ENCODE data around the gene L3MBTL4. TPM values are rescaled to one million over a fixed set of nuclear protein-coding genes. Genes with fewer than 3 reads are reported as not detected.

Gene L3MBTL4
- polyA plus RNA-seq, 1 of the 3 experiments (the other 2 are of a cell fraction) = 0.02 TPM

DNA sequence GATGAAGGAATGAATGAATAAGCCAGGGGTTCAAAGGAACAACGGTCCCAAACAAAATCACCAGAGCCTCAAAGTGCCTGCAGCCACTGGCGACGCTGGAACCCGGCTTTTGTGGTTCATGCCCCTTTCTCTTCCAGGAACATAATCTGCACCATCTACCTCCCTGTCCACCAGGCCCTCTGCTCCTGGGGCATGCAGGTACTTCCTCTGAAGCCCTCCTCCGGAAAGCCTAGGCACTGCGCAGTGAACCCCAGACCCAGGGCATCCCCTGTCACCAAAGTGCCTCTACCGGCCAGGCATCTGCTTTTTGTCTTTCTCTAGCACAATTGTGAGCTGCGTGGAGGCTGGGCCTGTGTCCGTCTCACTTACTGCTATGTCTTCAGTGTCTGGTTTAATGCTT lies 420.8 kb downstream of the L3MBTL4 start:
- Histone ChIP-seq H3K79me2 (ENCODE audit: insufficient read depth) (no peaks in the 10 kb centered on the region), H3K36me3 (replicated peaks in 1 of 2; ENCODE audit: control insufficient read depth in 1 of 2, insufficient read depth in 2 of 2, low read length in 1 of 2) (no peaks in the 10 kb centered on the region), H3K9ac (no peak overlapping the region), H3K9me2 (no peaks in the 10 kb centered on the region), H3K9me3 (no peaks in the 10 kb centered on the region), H2AFZ (ENCODE audit: low read depth) (no peak overlapping the region), H4K20me1 (ENCODE audit: insufficient read depth) (no peaks in the 10 kb centered on the region), H3F3A (replicated peaks; ENCODE audit: insufficient read depth) (no peaks in the 10 kb centered on the region), H3K27ac (ENCODE audit: low read depth in 2 of 2, low read length in 1 of 2) (no peak overlapping the region), H3K27me3 (ENCODE audit: insufficient read depth) (peaks cover 10% of the 10 kb centered on the region; the same call in 1 of the 2 replicates), H3K4me1 (ENCODE audit: control insufficient read depth in 1 of 2, insufficient read depth in 2 of 2, low read depth in 1 of 2, low read length in 1 of 2) (no peaks in the 10 kb centered on the region; a peak in 1 of 4 replicates), H3K4me3 (ENCODE audit: low read depth in 2 of 2, low read length in 1 of 2) (no peak overlapping the region), H3K4me2 (no peak overlapping the region)
- ChIA-PET CTCF (no interaction called here), POLR2A (no interaction called here)
- TF ChIP-seq, protein P1, sequence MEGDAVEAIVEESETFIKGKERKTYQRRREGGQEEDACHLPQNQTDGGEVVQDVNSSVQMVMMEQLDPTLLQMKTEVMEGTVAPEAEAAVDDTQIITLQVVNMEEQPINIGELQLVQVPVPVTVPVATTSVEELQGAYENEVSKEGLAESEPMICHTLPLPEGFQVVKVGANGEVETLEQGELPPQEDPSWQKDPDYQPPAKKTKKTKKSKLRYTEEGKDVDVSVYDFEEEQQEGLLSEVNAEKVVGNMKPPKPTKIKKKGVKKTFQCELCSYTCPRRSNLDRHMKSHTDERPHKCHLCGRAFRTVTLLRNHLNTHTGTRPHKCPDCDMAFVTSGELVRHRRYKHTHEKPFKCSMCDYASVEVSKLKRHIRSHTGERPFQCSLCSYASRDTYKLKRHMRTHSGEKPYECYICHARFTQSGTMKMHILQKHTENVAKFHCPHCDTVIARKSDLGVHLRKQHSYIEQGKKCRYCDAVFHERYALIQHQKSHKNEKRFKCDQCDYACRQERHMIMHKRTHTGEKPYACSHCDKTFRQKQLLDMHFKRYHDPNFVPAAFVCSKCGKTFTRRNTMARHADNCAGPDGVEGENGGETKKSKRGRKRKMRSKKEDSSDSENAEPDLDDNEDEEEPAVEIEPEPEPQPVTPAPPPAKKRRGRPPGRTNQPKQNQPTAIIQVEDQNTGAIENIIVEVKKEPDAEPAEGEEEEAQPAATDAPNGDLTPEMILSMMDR (IDR thresholded peaks at IDR 0.05) = no peak
- no peak for TF ChIP-seq FOXM1 (IDR thresholded peaks at IDR 0.05; ENCODE audit: low read depth)
- no peak for TF ChIP-seq TEAD4 (IDR thresholded peaks at IDR 0.05; ENCODE audit: borderline replicate concordance, insufficient read depth)
- no peak for TF ChIP-seq NFIC (IDR thresholded peaks at IDR 0.05; ENCODE audit: borderline replicate concordance)
- TF ChIP-seq MXI1 (IDR thresholded peaks at IDR 0.05; ENCODE audit: low read depth, low read length) = no peak
- TF ChIP-seq EP300 (IDR thresholded peaks at IDR 0.05; ENCODE audit: borderline replicate concordance in 1 of 2, low read depth in 1 of 2, low read length in 1 of 2) = no peak
- TF ChIP-seq MEF2A (IDR thresholded peaks at IDR 0.05; ENCODE audit: borderline replicate concordance, low read depth) = no peak
- TF ChIP-seq, protein P2, sequence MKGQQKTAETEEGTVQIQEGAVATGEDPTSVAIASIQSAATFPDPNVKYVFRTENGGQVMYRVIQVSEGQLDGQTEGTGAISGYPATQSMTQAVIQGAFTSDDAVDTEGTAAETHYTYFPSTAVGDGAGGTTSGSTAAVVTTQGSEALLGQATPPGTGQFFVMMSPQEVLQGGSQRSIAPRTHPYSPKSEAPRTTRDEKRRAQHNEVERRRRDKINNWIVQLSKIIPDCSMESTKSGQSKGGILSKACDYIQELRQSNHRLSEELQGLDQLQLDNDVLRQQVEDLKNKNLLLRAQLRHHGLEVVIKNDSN (IDR thresholded peaks at IDR 0.05; ENCODE audit: borderline replicate concordance, low read depth) = no peak
- TF ChIP-seq RFX5 (IDR thresholded peaks at IDR 0.05; ENCODE audit: low read length) = no peak
- no peak for TF ChIP-seq YY1 (IDR thresholded peaks at IDR 0.05; ENCODE audit: low read depth)
- TF ChIP-seq TAF1 (IDR thresholded peaks at IDR 0.05; ENCODE audit: borderline replicate concordance, low read depth, low read length) = no peak
- no peak for TF ChIP-seq TCF12 (IDR thresholded peaks at IDR 0.05)
- TF ChIP-seq RAD21 (IDR thresholded peaks at IDR 0.05; ENCODE audit: low read length) = no peak
- TF ChIP-seq, protein P3, sequence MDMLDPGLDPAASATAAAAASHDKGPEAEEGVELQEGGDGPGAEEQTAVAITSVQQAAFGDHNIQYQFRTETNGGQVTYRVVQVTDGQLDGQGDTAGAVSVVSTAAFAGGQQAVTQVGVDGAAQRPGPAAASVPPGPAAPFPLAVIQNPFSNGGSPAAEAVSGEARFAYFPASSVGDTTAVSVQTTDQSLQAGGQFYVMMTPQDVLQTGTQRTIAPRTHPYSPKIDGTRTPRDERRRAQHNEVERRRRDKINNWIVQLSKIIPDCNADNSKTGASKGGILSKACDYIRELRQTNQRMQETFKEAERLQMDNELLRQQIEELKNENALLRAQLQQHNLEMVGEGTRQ (IDR thresholded peaks at IDR 0.05; ENCODE audit: borderline replicate concordance, low read depth, low read length) = no peak
- TF ChIP-seq SIN3A (IDR thresholded peaks at IDR 0.05; ENCODE audit: borderline replicate concordance, low read depth, low read length) = no peak
- TF ChIP-seq, protein P4, sequence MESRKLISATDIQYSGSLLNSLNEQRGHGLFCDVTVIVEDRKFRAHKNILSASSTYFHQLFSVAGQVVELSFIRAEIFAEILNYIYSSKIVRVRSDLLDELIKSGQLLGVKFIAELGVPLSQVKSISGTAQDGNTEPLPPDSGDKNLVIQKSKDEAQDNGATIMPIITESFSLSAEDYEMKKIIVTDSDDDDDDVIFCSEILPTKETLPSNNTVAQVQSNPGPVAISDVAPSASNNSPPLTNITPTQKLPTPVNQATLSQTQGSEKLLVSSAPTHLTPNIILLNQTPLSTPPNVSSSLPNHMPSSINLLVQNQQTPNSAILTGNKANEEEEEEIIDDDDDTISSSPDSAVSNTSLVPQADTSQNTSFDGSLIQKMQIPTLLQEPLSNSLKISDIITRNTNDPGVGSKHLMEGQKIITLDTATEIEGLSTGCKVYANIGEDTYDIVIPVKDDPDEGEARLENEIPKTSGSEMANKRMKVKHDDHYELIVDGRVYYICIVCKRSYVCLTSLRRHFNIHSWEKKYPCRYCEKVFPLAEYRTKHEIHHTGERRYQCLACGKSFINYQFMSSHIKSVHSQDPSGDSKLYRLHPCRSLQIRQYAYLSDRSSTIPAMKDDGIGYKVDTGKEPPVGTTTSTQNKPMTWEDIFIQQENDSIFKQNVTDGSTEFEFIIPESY (IDR thresholded peaks at IDR 0.05; ENCODE audit: borderline replicate concordance, low read depth) = no peak
- no peak for TF ChIP-seq GATA2 (CRISPR knock-in tag; IDR thresholded peaks at IDR 0.05)
- WGBS (ENCODE audit: low lambda C conversion rate) = 59% methylated on average over 9 of the region's 9 CpGs
- DNase-seq = no peak

Measured in SK-N-SH (cell line).